K562 (cell line): ENCODE data around the gene DDIT3. TPM values are rescaled to one million over a fixed set of nuclear protein-coding genes. Genes with fewer than 3 reads are reported as not detected.

Experiments
- DACH1 ChIP-seq: fragments of 450-650 bp; IDR thresholded peaks from 2 replicates; pipeline ENCODE4 v1.6.1; 2018; ENCODE audit not compliant: partially characterized antibody
- ELF1 ChIP-seq: fragments of 200-800 bp; sonication (Bioruptor generic); IDR thresholded peaks from 2 replicates; pipeline ENCODE4 v1.6.1; 2016; ENCODE audit warnings: missing genetic modification characterization, missing compliant biosample characterization
- ESRRA ChIP-seq: fragments of 450-650 bp; IDR thresholded peaks from 2 replicates; pipeline ENCODE4 v1.6.1; 2014; ENCODE audit warnings: low read depth, mild to moderate bottlenecking, moderate library complexity, borderline replicate concordance
- ETV1 ChIP-seq: fragments of 450-650 bp; conservative IDR thresholded peaks from 2 replicates; pipeline ENCODE4 v1.6.1; 2016; ENCODE audit warnings: missing genetic modification characterization, control low read depth, low read depth, missing compliant biosample characterization
- HOXB6 ChIP-seq: fragments of 250-450 bp; sonication (Bioruptor Pico); IDR thresholded peaks from 2 replicates; pipeline ENCODE4 v1.5.1; 2022; ENCODE audit warnings: mild to moderate bottlenecking, borderline replicate concordance
- HSF4 ChIP-seq: fragments of 250-450 bp; sonication (Bioruptor Pico); IDR thresholded peaks from 2 replicates; pipeline ENCODE4 v2.1.2; 2022; ENCODE audit warnings: mild to moderate bottlenecking, moderate library complexity, borderline replicate concordance
- NRF1 ChIP-seq, 2 experiments: fragments of 450-650 bp; IDR thresholded peaks in 1 of 2; conservative IDR thresholded peaks in 1 of 2; 2 replicates each; pipeline ENCODE4 v1.6.1; 2014; ENCODE audit warnings: mild to moderate bottlenecking in 2 of 2
- TEAD2 ChIP-seq: fragments of 450-650 bp; IDR thresholded peaks from 2 replicates; pipeline ENCODE4 v1.6.1; 2016; ENCODE audit warnings: missing genetic modification characterization, control low read depth, missing compliant biosample characterization
- ZNF431 ChIP-seq: sonication (generic); formaldehyde crosslinking; IDR thresholded peaks from 2 replicates; pipeline ENCODE4 v1.8.0; 2022; ENCODE audit warnings: mild to moderate bottlenecking, missing genetic modification reagents
- ZNF449 ChIP-seq: fragments of 250-450 bp; sonication (Bioruptor Pico); IDR thresholded peaks from 2 replicates; pipeline ENCODE4 v1.8.0; 2022; ENCODE audit warnings: moderate library complexity, mild to moderate bottlenecking, inconsistent platforms
- ZNF740 ChIP-seq, 3 experiments: fragments of 200-800 bp in 1 of 3; sonication (Bioruptor generic) in 1 of 3; sonication (generic) in 1 of 3; formaldehyde crosslinking in 1 of 3; IDR thresholded peaks; 2 replicates each; pipeline versions ENCODE4 v1.6.1 to v1.8.0; 2016 to 2022; ENCODE audit warnings: mild to moderate bottlenecking in 2 of 3, missing compliant biosample characterization in 2 of 3, missing genetic modification characterization in 2 of 3, missing genetic modification reagents in 1 of 3
- polyA plus RNA-seq, 8 experiments: library from polyadenylated mRNA; depleted of rRNA in 4 of 8; stranded (reverse) in 5 of 8; unstranded in 3 of 8; fragments of >200 nt; fragmentation: Nextera tagmentation in 2 of 8; fragmentation: Illumina TruSeq in 1 of 8; extraction: Ambion mirVana in 2 of 8; extraction: Trizol in 1 of 8; gene quantifications; 2 replicates each; pipeline versions ENCODE4 v1.2.1 to v1.2.3, GENCODE V29; 2011 to 2014; ENCODE audit warnings: inconsistent platforms in 1 of 8, missing spikeins in 1 of 8
- total RNA-seq, 7 experiments: library from RNA; depleted of rRNA in 6 of 7; stranded (reverse); fragments of >200 nt in 6 of 7; fragmentation: Illumina TruSeq in 2 of 7; extraction: Trizol in 2 of 7; gene quantifications; 2 replicates each; pipeline versions ENCODE4 v1.2.1 to v1.2.3, GENCODE V29; 2011 to 2021; ENCODE audit warnings: low replicate concordance in 1 of 7

DDIT3 gene
- total and polyA plus RNA-seq, 9 of the 15 experiments (the other 6 are each of a cell fraction or from before 2014, with no cell fraction given) = 59.1 to 272 (median 89.9) TPM

GRCh38 chr12:57524814-57525614 is 4.7 kb upstream of the DDIT3 start (continued):
- no peak for TF ChIP-seq HSF4 (CRISPR knock-in tag)
- no peak for TF ChIP-seq ZNF740 (CRISPR knock-in tag; IDR thresholded peaks at IDR 0.05)
- TF ChIP-seq ZNF740 (tag; IDR thresholded peaks at IDR 0.05) = no peak
- no peak for TF ChIP-seq DACH1
- 0 out of 2 replicates have a peak, but pooled peaks have one; percentile 35 for TF ChIP-seq ESRRA
- TF ChIP-seq ELF1 (tag) = no peak
- no peak for TF ChIP-seq ETV1 (tag)
- no peak for TF ChIP-seq ZNF431 (CRISPR knock-in tag)
- TF ChIP-seq ZNF449 (CRISPR knock-in tag) = no peak
- no peak for TF ChIP-seq HOXB6 (CRISPR knock-in tag)
- no peak for TF ChIP-seq NRF1 (conservative IDR thresholded peaks at IDR 0.05 in 1 of 2, IDR thresholded peaks at IDR 0.05 in 1 of 2)
- TF ChIP-seq TEAD2 (tag) = no peak
